ENCODE measurements around the gene RAPH1. TPM values are rescaled to one million over a fixed set of nuclear protein-coding genes. Genes with fewer than 3 reads are reported as not detected.

Gene RAPH1
- total RNA-seq, 1 donor, result 57.2 TPM

- H3K4me2 ChIP-seq (ENCODE audit: insufficient read depth, low read length), result no peak overlapping the region
- TF ChIP-seq CTCF (IDR thresholded peaks at IDR 0.05; ENCODE audit: extremely low read depth, low read depth, low read length), result no peak
- peaks cover 27% of the 10 kb centered on the region for H3K4me1 ChIP-seq (ENCODE audit: insufficient read depth, low read length)
- H3K27me3 ChIP-seq (ENCODE audit: insufficient read depth, low read length), result no peaks in the 10 kb centered on the region
- peak overlapping the region; percentile 77 for H3K27ac ChIP-seq (ENCODE audit: low read depth, low read length)
- no peaks in the 10 kb centered on the region for H4K20me1 ChIP-seq (ENCODE audit: insufficient read depth, low read length)
- no peak for DNase-seq (ENCODE audit: insufficient read length, low spot score, missing footprints)
- peaks cover 88% of the 10 kb centered on the region for H3K36me3 ChIP-seq (ENCODE audit: insufficient read depth, low read length)
- peaks cover 23% of the 10 kb centered on the region for H3K79me2 ChIP-seq (ENCODE audit: insufficient read depth, low read length)
- no peak overlapping the region for H2AFZ ChIP-seq (ENCODE audit: low read length)
- H3K9me3 ChIP-seq (ENCODE audit: low read depth, low read length), result no peaks in the 10 kb centered on the region
- H3K4me3 ChIP-seq (ENCODE audit: insufficient read depth, low read length), result no peak overlapping the region
These were observed 88.3 kb downstream of the RAPH1 start for GRCh38 chr2:203446780-203447179.

GRCh38 chr2:203446071-203446481 lies 89.0 kb downstream of the RAPH1 start:
- Histone ChIP-seq H3K4me3 (ENCODE audit: insufficient read depth, low read length) (no peak overlapping the region), H3K36me3 (ENCODE audit: insufficient read depth, low read length) (peaks cover 89% of the 10 kb centered on the region), H4K20me1 (ENCODE audit: insufficient read depth, low read length) (no peaks in the 10 kb centered on the region), H2AFZ (ENCODE audit: low read length) (no peak overlapping the region), H3K27ac (ENCODE audit: low read depth, low read length) (peak overlapping the region; percentile 77), H3K79me2 (ENCODE audit: insufficient read depth, low read length) (peaks cover 23% of the 10 kb centered on the region), H3K27me3 (ENCODE audit: insufficient read depth, low read length) (no peaks in the 10 kb centered on the region), H3K4me1 (ENCODE audit: insufficient read depth, low read length) (peaks cover 20% of the 10 kb centered on the region), H3K9me3 (ENCODE audit: low read depth, low read length) (no peaks in the 10 kb centered on the region), H3K4me2 (ENCODE audit: insufficient read depth, low read length) (peak overlapping the region; percentile 19)
- DNase-seq (ENCODE audit: insufficient read length, low spot score, missing footprints), result no peak
- TF ChIP-seq CTCF (IDR thresholded peaks at IDR 0.05; ENCODE audit: extremely low read depth, low read depth, low read length), result no peak

GRCh38 chr2:203444738-203445137 lies 90.4 kb downstream of the RAPH1 start:
- Histone ChIP-seq H3K27ac (ENCODE audit: low read depth, low read length) (peak overlapping the region; percentile 77), H3K36me3 (ENCODE audit: insufficient read depth, low read length) (peaks cover 85% of the 10 kb centered on the region), H2AFZ (ENCODE audit: low read length) (no peak overlapping the region), H3K4me2 (ENCODE audit: insufficient read depth, low read length) (no peak overlapping the region), H4K20me1 (ENCODE audit: insufficient read depth, low read length) (peaks cover 4% of the 10 kb centered on the region), H3K9me3 (ENCODE audit: low read depth, low read length) (no peaks in the 10 kb centered on the region), H3K4me3 (ENCODE audit: insufficient read depth, low read length) (no peak overlapping the region), H3K27me3 (ENCODE audit: insufficient read depth, low read length) (no peaks in the 10 kb centered on the region), H3K79me2 (ENCODE audit: insufficient read depth, low read length) (peaks cover 25% of the 10 kb centered on the region), H3K4me1 (ENCODE audit: insufficient read depth, low read length) (peaks cover 21% of the 10 kb centered on the region)
- TF ChIP-seq CTCF (IDR thresholded peaks at IDR 0.05; ENCODE audit: extremely low read depth, low read depth, low read length), result no peak
- no peak for DNase-seq (ENCODE audit: insufficient read length, low spot score, missing footprints)

GRCh38 chr2:203442463-203442862 lies 92.6 kb downstream of the RAPH1 start:
- Histone ChIP-seq H3K27me3 (ENCODE audit: insufficient read depth, low read length) (no peaks in the 10 kb centered on the region), H3K4me1 (ENCODE audit: insufficient read depth, low read length) (peaks cover 40% of the 10 kb centered on the region), H2AFZ (ENCODE audit: low read length) (no peak overlapping the region), H3K36me3 (ENCODE audit: insufficient read depth, low read length) (peaks cover 86% of the 10 kb centered on the region), H3K9me3 (ENCODE audit: low read depth, low read length) (no peaks in the 10 kb centered on the region), H3K4me3 (ENCODE audit: insufficient read depth, low read length) (no peak overlapping the region), H4K20me1 (ENCODE audit: insufficient read depth, low read length) (peaks cover 19% of the 10 kb centered on the region), H3K27ac (ENCODE audit: low read depth, low read length) (no peak overlapping the region), H3K79me2 (ENCODE audit: insufficient read depth, low read length) (peaks cover 40% of the 10 kb centered on the region), H3K4me2 (ENCODE audit: insufficient read depth, low read length) (no peak overlapping the region)
- no peak for DNase-seq (ENCODE audit: insufficient read length, low spot score, missing footprints)
- TF ChIP-seq CTCF (IDR thresholded peaks at IDR 0.05; ENCODE audit: extremely low read depth, low read depth, low read length), result no peak

Data from osteoblast (primary cell).